ENCODE results near the gene TRHDE.

TRHDE gene

GRCh38 chr12:72315858-72316257 lies 43.7 kb downstream of the TRHDE start:
- no peak for DNase-seq (ENCODE audit: low read depth in 2 of 2)

GRCh38 chr12:72318341-72318740 lies 46.2 kb downstream of the TRHDE start:
- no peak for DNase-seq (ENCODE audit: low read depth in 2 of 2)

- DNase-seq (ENCODE audit: low read depth in 2 of 2), result no peak
Measured at GRCh38 chr12:72323881-72324280, 51.7 kb downstream of the TRHDE start.

GRCh38 chr12:72330301-72330700 lies 58.1 kb downstream of the TRHDE start:
- no peak for DNase-seq (ENCODE audit: low read depth in 2 of 2)

- no peak for DNase-seq (ENCODE audit: low read depth in 2 of 2)
Measured at GRCh38 chr12:72330784-72331183, 58.6 kb downstream of the TRHDE start.

GRCh38 chr12:72337382-72337781 lies 65.2 kb downstream of the TRHDE start:
- DNase-seq (ENCODE audit: low read depth in 2 of 2), result no peak

GRCh38 chr12:72337946-72338345 lies 65.8 kb downstream of the TRHDE start:
- DNase-seq (ENCODE audit: low read depth in 2 of 2), result no peak

GRCh38 chr12:72338437-72338836 lies 66.3 kb downstream of the TRHDE start:
- DNase-seq (ENCODE audit: low read depth in 2 of 2), result no peak

GRCh38 chr12:72346363-72346944 lies 74.3 kb downstream of the TRHDE start:
- peak; percentile 11 to 16 for DNase-seq (ENCODE audit: low read depth in 2 of 2)

- DNase-seq (ENCODE audit: low read depth in 2 of 2), result no peak
Measured at GRCh38 chr12:72349491-72349890, 77.3 kb downstream of the TRHDE start.

- DNase-seq (ENCODE audit: low read depth in 2 of 2), result no peak
Measured at GRCh38 chr12:72359416-72359815, 87.2 kb downstream of the TRHDE start.

GRCh38 chr12:72365151-72365550 lies 93.0 kb downstream of the TRHDE start:
- DNase-seq (ENCODE audit: low read depth in 2 of 2), result no peak

GRCh38 chr12:72366255-72366654 lies 94.1 kb downstream of the TRHDE start:
- DNase-seq (ENCODE audit: low read depth in 2 of 2), result no peak

GRCh38 chr12:72368298-72368697 lies 96.1 kb downstream of the TRHDE start:
- no peak for DNase-seq (ENCODE audit: low read depth in 2 of 2)

- no peak for DNase-seq (ENCODE audit: low read depth in 2 of 2)
Measured at GRCh38 chr12:72368719-72369422, 96.7 kb downstream of the TRHDE start.

- DNase-seq (ENCODE audit: low read depth in 2 of 2), result no peak
Measured at GRCh38 chr12:72369423-72369959, 97.3 kb downstream of the TRHDE start.

GRCh38 chr12:72380441-72380840 lies 108.3 kb downstream of the TRHDE start:
- DNase-seq (ENCODE audit: low read depth in 2 of 2), result no peak

- no peak for DNase-seq (ENCODE audit: low read depth in 2 of 2)
Measured at GRCh38 chr12:72388322-72388721, 116.2 kb downstream of the TRHDE start.

GRCh38 chr12:72390146-72390545 lies 118.0 kb downstream of the TRHDE start:
- DNase-seq (ENCODE audit: low read depth in 2 of 2), result no peak

- DNase-seq (ENCODE audit: low read depth in 2 of 2), result no peak
Measured at GRCh38 chr12:72406111-72406510, 133.9 kb downstream of the TRHDE start.

GRCh38 chr12:72432037-72432604 lies 160.0 kb downstream of the TRHDE start:
- DNase-seq (ENCODE audit: low read depth in 2 of 2), result no peak

- DNase-seq (ENCODE audit: low read depth in 2 of 2), result no peak
Measured at GRCh38 chr12:72433298-72433697, 161.1 kb downstream of the TRHDE start.

- no peak for DNase-seq (ENCODE audit: low read depth in 2 of 2)
Measured at GRCh38 chr12:72434999-72435398, 162.8 kb downstream of the TRHDE start.
